Measurements from ENCODE around the gene EHBP1.

EHBP1 gene

GRCh38 chr2:62801814-62802523 lies 96.5 kb downstream of the EHBP1 start:
- Mint-ChIP-seq H3K9me3 (peaks cover 3% of the 10 kb centered on the region), H3K27ac (no peak overlapping the region), H3K4me1 (no peaks in the 10 kb centered on the region), H3K27me3 (no peaks in the 10 kb centered on the region), H3K36me3 (peaks cover 21% of the 10 kb centered on the region), H3K4me3 (no peak overlapping the region)
- ATAC-seq = no peak

- H3K27ac Mint-ChIP-seq = no peak overlapping the region
- no peak overlapping the region for H3K4me3 Mint-ChIP-seq
- peaks cover 39% of the 10 kb centered on the region for H3K36me3 Mint-ChIP-seq
- H3K9me3 Mint-ChIP-seq = peaks cover 7% of the 10 kb centered on the region
- ATAC-seq = no peak
- no peaks in the 10 kb centered on the region for H3K27me3 Mint-ChIP-seq
- peaks cover 9% of the 10 kb centered on the region for H3K4me1 Mint-ChIP-seq
These were observed 98.4 kb downstream of the EHBP1 start for GRCh38 chr2:62803961-62804360.

- H3K4me1 Mint-ChIP-seq = peaks cover 9% of the 10 kb centered on the region
- no peak overlapping the region for H3K4me3 Mint-ChIP-seq
- ATAC-seq = no peak
- H3K27ac Mint-ChIP-seq = no peak overlapping the region
- no peaks in the 10 kb centered on the region for H3K27me3 Mint-ChIP-seq
- peaks cover 7% of the 10 kb centered on the region for H3K9me3 Mint-ChIP-seq
- peaks cover 44% of the 10 kb centered on the region for H3K36me3 Mint-ChIP-seq
These were observed 100.7 kb downstream of the EHBP1 start for GRCh38 chr2:62806231-62806630.

GRCh38 chr2:62808554-62808953 lies 103.0 kb downstream of the EHBP1 start:
- ATAC-seq = no peak
- peaks cover 9% of the 10 kb centered on the region for H3K4me1 Mint-ChIP-seq
- no peaks in the 10 kb centered on the region for H3K27me3 Mint-ChIP-seq
- peaks cover 52% of the 10 kb centered on the region for H3K36me3 Mint-ChIP-seq
- H3K27ac Mint-ChIP-seq = no peak overlapping the region
- no peak overlapping the region for H3K4me3 Mint-ChIP-seq
- H3K9me3 Mint-ChIP-seq = peaks cover 7% of the 10 kb centered on the region

GRCh38 chr2:62811086-62811485 lies 105.6 kb downstream of the EHBP1 start:
- Mint-ChIP-seq H3K27ac (no peak overlapping the region), H3K4me3 (no peak overlapping the region), H3K27me3 (no peaks in the 10 kb centered on the region), H3K9me3 (peaks cover 6% of the 10 kb centered on the region), H3K36me3 (peaks cover 40% of the 10 kb centered on the region), H3K4me1 (peaks cover 9% of the 10 kb centered on the region)
- ATAC-seq = no peak

- Mint-ChIP-seq H3K27ac (no peak overlapping the region), H3K4me3 (no peak overlapping the region), H3K36me3 (peaks cover 31% of the 10 kb centered on the region), H3K27me3 (no peaks in the 10 kb centered on the region), H3K9me3 (peaks cover 4% of the 10 kb centered on the region), H3K4me1 (peaks cover 9% of the 10 kb centered on the region)
- ATAC-seq = no peak
These were observed 106.5 kb downstream of the EHBP1 start for GRCh38 chr2:62811972-62812371.

- H3K4me3 Mint-ChIP-seq = no peak overlapping the region
- no peaks in the 10 kb centered on the region for H3K27me3 Mint-ChIP-seq
- H3K36me3 Mint-ChIP-seq = peaks cover 19% of the 10 kb centered on the region
- no peak for ATAC-seq
- peaks cover 1% of the 10 kb centered on the region for H3K9me3 Mint-ChIP-seq
- H3K27ac Mint-ChIP-seq = no peak overlapping the region
- H3K4me1 Mint-ChIP-seq = peaks cover 6% of the 10 kb centered on the region
These were observed 107.7 kb downstream of the EHBP1 start for GRCh38 chr2:62812921-62813825.

- H3K27ac Mint-ChIP-seq = no peak overlapping the region
- H3K4me3 Mint-ChIP-seq = no peak overlapping the region
- no peaks in the 10 kb centered on the region for H3K9me3 Mint-ChIP-seq
- ATAC-seq = no peak
- peaks cover 18% of the 10 kb centered on the region for H3K36me3 Mint-ChIP-seq
- H3K27me3 Mint-ChIP-seq = no peaks in the 10 kb centered on the region
- no peaks in the 10 kb centered on the region for H3K4me1 Mint-ChIP-seq
These were observed 108.6 kb downstream of the EHBP1 start for GRCh38 chr2:62814123-62814522.

- Mint-ChIP-seq H3K27me3 (no peaks in the 10 kb centered on the region), H3K36me3 (peaks cover 9% of the 10 kb centered on the region), H3K27ac (no peak overlapping the region), H3K9me3 (no peaks in the 10 kb centered on the region), H3K4me1 (no peaks in the 10 kb centered on the region), H3K4me3 (no peak overlapping the region)
- no peak for ATAC-seq
These were observed 111.8 kb downstream of the EHBP1 start for GRCh38 chr2:62817348-62817747.

GRCh38 chr2:62817995-62818713 lies 112.6 kb downstream of the EHBP1 start:
- H3K9me3 Mint-ChIP-seq = no peaks in the 10 kb centered on the region
- H3K27me3 Mint-ChIP-seq = no peaks in the 10 kb centered on the region
- no peak overlapping the region for H3K27ac Mint-ChIP-seq
- H3K4me1 Mint-ChIP-seq = no peaks in the 10 kb centered on the region
- H3K36me3 Mint-ChIP-seq = peaks cover 5% of the 10 kb centered on the region
- H3K4me3 Mint-ChIP-seq = no peak overlapping the region
- ATAC-seq = no peak

GRCh38 chr2:62822549-62822948 lies 117.0 kb downstream of the EHBP1 start:
- H3K36me3 Mint-ChIP-seq = peaks cover 30% of the 10 kb centered on the region
- no peaks in the 10 kb centered on the region for H3K4me1 Mint-ChIP-seq

GRCh38 chr2:62824388-62824787 lies 118.9 kb downstream of the EHBP1 start:
- peaks cover 2% of the 10 kb centered on the region for H3K9me3 Mint-ChIP-seq
- H3K27me3 Mint-ChIP-seq = no peaks in the 10 kb centered on the region
- no peak for ATAC-seq
- no peak overlapping the region for H3K27ac Mint-ChIP-seq
- H3K4me1 Mint-ChIP-seq = no peaks in the 10 kb centered on the region
- H3K36me3 Mint-ChIP-seq = peaks cover 37% of the 10 kb centered on the region
- H3K4me3 Mint-ChIP-seq = no peak overlapping the region

More at GRCh38 chr2:62822549-62822948, 117.0 kb downstream of the EHBP1 start:
- H3K27me3 Mint-ChIP-seq = no peaks in the 10 kb centered on the region
- H3K9me3 Mint-ChIP-seq = no peaks in the 10 kb centered on the region
- ATAC-seq = no peak
- H3K27ac Mint-ChIP-seq = no peak overlapping the region
- no peak overlapping the region for H3K4me3 Mint-ChIP-seq

- H3K4me1 Mint-ChIP-seq = no peaks in the 10 kb centered on the region
- ATAC-seq = no peak
- H3K36me3 Mint-ChIP-seq = peaks cover 47% of the 10 kb centered on the region
- no peak overlapping the region for H3K27ac Mint-ChIP-seq
- H3K4me3 Mint-ChIP-seq = no peak overlapping the region
- peaks cover 3% of the 10 kb centered on the region for H3K9me3 Mint-ChIP-seq
- H3K27me3 Mint-ChIP-seq = no peaks in the 10 kb centered on the region
These were observed 120.6 kb downstream of the EHBP1 start for GRCh38 chr2:62826141-62826540.

GRCh38 chr2:62826953-62827675 lies 121.6 kb downstream of the EHBP1 start:
- H3K9me3 Mint-ChIP-seq = peaks cover 3% of the 10 kb centered on the region
- H3K36me3 Mint-ChIP-seq = peaks cover 54% of the 10 kb centered on the region
- no peak overlapping the region for H3K27ac Mint-ChIP-seq
- no peaks in the 10 kb centered on the region for H3K27me3 Mint-ChIP-seq
- H3K4me1 Mint-ChIP-seq = no peaks in the 10 kb centered on the region
- H3K4me3 Mint-ChIP-seq = no peak overlapping the region
- ATAC-seq = no peak

GRCh38 chr2:62831729-62832128 lies 126.2 kb downstream of the EHBP1 start:
- ATAC-seq = peak; percentile 51
- peaks cover 55% of the 10 kb centered on the region for H3K36me3 Mint-ChIP-seq
- no peak overlapping the region for H3K4me3 Mint-ChIP-seq
- H3K4me1 Mint-ChIP-seq = no peaks in the 10 kb centered on the region
- no peak overlapping the region for H3K27ac Mint-ChIP-seq
- H3K27me3 Mint-ChIP-seq = no peaks in the 10 kb centered on the region
- H3K9me3 Mint-ChIP-seq = peaks cover 3% of the 10 kb centered on the region

All from stimulated activated memory B cell treated with anti-CD40 and anti-IgM and Interleukin-4, amounts not matched to agents 10 μg/mL and 1 μg/mL and 100 μg/mL, for 72 hours (primary cell).